K562 (cell line): ENCODE data around the gene URAD. TPM values are rescaled to one million over a fixed set of nuclear protein-coding genes. Genes with fewer than 3 reads are reported as not detected.
A peak's percentile ranks its signal among the peaks of the same experiment; 100 is the strongest.

Experiments
- ATAC-seq: fragments of 200-7000 bp; cut with Tn5 transposase; 3 replicates; pipeline ENCODE4 v1.9.1; 2020; ENCODE audit warnings: moderate library complexity
- BruUV-seq: library from RNA; stranded (reverse); fragments of 400-500 nt; replicated peaks from 2 replicates; lab custom pipeline; 2021; lab: Mats Ljungman, UMichigan
- CTCF ChIA-PET: fragments of 300-600 bp; formaldehyde crosslinking; extraction: SDS; loops from one replicate; lab custom pipeline; 2021; ENCODE audit warnings: low intra/inter-chr PET ratio; lab: Yijun Ruan, JAX
- POLR2A ChIA-PET: fragments of 300-600, 350-650 bp; sonication (Branson Sonifier 250); formaldehyde crosslinking; extraction: SDS; loops from one replicate; lab custom pipeline; 2021; ENCODE audit warnings: antibody characterized with exemption, inconsistent platforms; lab: Yijun Ruan, JAX
- DNase-seq, 4 experiments: peaks; one replicate each; pipeline versions ENCODE4 v3.0.0 to v3.0.0-alpha.2; 2011 to 2018; ENCODE audit warnings: low spot score in 3 of 4, mixed read lengths in 3 of 4; ENCODE audit errors: extremely low read depth in 1 of 4
- FAIRE-seq: peaks from 2 replicates; lab custom pipeline; 2011; peaks lifted over from hg19 to GRCh38; lab: Jason Lieb, UNC
- H2AFZ ChIP-seq: 2 replicates; pipeline ENCODE4 v1.6.0; 2011; ENCODE audit warnings: low read depth, low read length, control low read depth, inconsistent platforms
- H3K27ac ChIP-seq: fragments of 200-600 bp; 3 replicates; pipeline ENCODE4 v1.8.0; 2011; ENCODE audit warnings: low read depth, mild to moderate bottlenecking, control low read depth, inconsistent platforms, low read length, moderate library complexity, mixed read lengths; ENCODE audit errors: extremely low read depth
- H3K27me3 ChIP-seq, 2 experiments: fragments of 300-600 bp in 1 of 2; 2 replicates in 1 of 2; 3 replicates in 1 of 2; pipeline versions ENCODE4 v1.6.0 to v1.8.0; 2011; ENCODE audit warnings: inconsistent platforms in 2 of 2, low read length in 2 of 2, mild to moderate bottlenecking in 1 of 2, mixed read lengths in 1 of 2, moderate library complexity in 1 of 2; ENCODE audit not compliant: control insufficient read depth in 2 of 2, insufficient read depth in 2 of 2
- H3K36me3 ChIP-seq: fragments of 300-600 bp; 3 replicates; pipeline ENCODE4 v1.8.0; 2011; ENCODE audit warnings: mild to moderate bottlenecking, low read length, inconsistent platforms; ENCODE audit not compliant: control insufficient read depth, insufficient read depth
- H3K4me1 ChIP-seq, 2 experiments: fragments of 200-600 bp in 1 of 2; replicated peaks in 1 of 2; 2 replicates in 1 of 2; 3 replicates in 1 of 2; pipeline versions ENCODE4 v1.5.1 to v1.8.0; 2011; ENCODE audit warnings: inconsistent platforms in 2 of 2, low read length in 2 of 2, mild to moderate bottlenecking in 1 of 2, mixed read lengths in 1 of 2, moderate library complexity in 1 of 2; ENCODE audit not compliant: control insufficient read depth in 2 of 2, insufficient read depth in 2 of 2
- H3K4me2 ChIP-seq: 2 replicates; pipeline ENCODE4 v1.6.1; 2011; ENCODE audit warnings: low read length, control low read depth, inconsistent platforms, mixed read lengths; ENCODE audit not compliant: insufficient read depth
- H3K4me3 ChIP-seq: fragments of 200-600 bp; sonication (generic), shearing (Covaris generic); 2 replicates; pipeline ENCODE4 v1.5.1; 2016; ENCODE audit warnings: control low read depth, inconsistent platforms
- H3K79me2 ChIP-seq: fragments of 200-600 bp; 3 replicates; pipeline ENCODE4 v1.8.0; 2011; ENCODE audit warnings: low read length, inconsistent platforms; ENCODE audit not compliant: control insufficient read depth, insufficient read depth
- H3K9ac ChIP-seq, 2 experiments: 2 replicates each; pipeline versions ENCODE4 v1.6.0 to v1.6.1; 2011; ENCODE audit warnings: low read depth in 2 of 2, low read length in 2 of 2, control low read depth in 1 of 2, inconsistent platforms in 1 of 2, mild to moderate bottlenecking in 1 of 2, mixed read lengths in 1 of 2; ENCODE audit not compliant: insufficient read depth in 1 of 2
- H3K9me1 ChIP-seq: one replicate; pipeline ENCODE4 v1.6.0; 2011; ENCODE audit warnings: inconsistent platforms, mild to moderate bottlenecking, low read length, moderate library complexity; ENCODE audit not compliant: control insufficient read depth, insufficient read depth
- H3K9me3 ChIP-seq: replicated peaks from 2 replicates; pipeline ENCODE4 v1.5.1; 2011; ENCODE audit warnings: low read depth, low read length, inconsistent platforms; ENCODE audit not compliant: control insufficient read depth, insufficient read depth
- H4K20me1 ChIP-seq: replicated peaks from 2 replicates; pipeline ENCODE4 v1.6.1; 2011; ENCODE audit warnings: low read length, inconsistent platforms, mixed read lengths; ENCODE audit not compliant: control insufficient read depth, insufficient read depth
- CEBPB ChIP-seq: fragments of 450-650 bp; IDR thresholded peaks from 2 replicates; pipeline ENCODE4 v1.6.1; 2016; ENCODE audit warnings: missing genetic modification characterization, missing compliant biosample characterization
- E2F6 ChIP-seq, 2 experiments: IDR thresholded peaks; 2 replicates each; pipeline ENCODE4 v1.6.1; 2011; ENCODE audit warnings: borderline replicate concordance in 1 of 2, control low read depth in 1 of 2, low read depth in 1 of 2, low read length in 1 of 2, mild to moderate bottlenecking in 1 of 2, mixed read lengths in 1 of 2, moderate library complexity in 1 of 2; ENCODE audit not compliant: insufficient read depth in 1 of 2, insufficient read length in 1 of 2, poor library complexity in 1 of 2, severe bottlenecking in 1 of 2; ENCODE audit errors: extremely low read depth in 1 of 2
- NR1H2 ChIP-seq: sonication (generic); formaldehyde crosslinking; IDR thresholded peaks from 2 replicates; pipeline ENCODE4 v1.4.0; 2020; ENCODE audit warnings: mild to moderate bottlenecking, missing genetic modification reagents
- RB1 ChIP-seq: fragments of 450-650 bp; IDR thresholded peaks from 2 replicates; pipeline ENCODE4 v1.6.1; 2017; ENCODE audit warnings: low read depth, mild to moderate bottlenecking
- SMARCE1 ChIP-seq: fragments of 450-650 bp; IDR thresholded peaks from 2 replicates; pipeline ENCODE4 v1.7.1; 2016; ENCODE audit warnings: mild to moderate bottlenecking
- SMC3 ChIP-seq: conservative IDR thresholded peaks from 2 replicates; pipeline ENCODE4 v1.6.1; 2011; ENCODE audit warnings: low read depth, low read length, improper control_type of control experiment; ENCODE audit not compliant: insufficient read depth
- ZFX ChIP-seq: sonication (generic); formaldehyde crosslinking; IDR thresholded peaks from 2 replicates; pipeline ENCODE4 v1.8.0; 2022; ENCODE audit warnings: mild to moderate bottlenecking, missing genetic modification reagents, moderate library complexity
- WGBS: fragments of 100-300 bp; shearing (Covaris generic); methylation state at CpG from one replicate; pipeline ENCODE4 v1.1.6; 2016; ENCODE audit warnings: low coverage, mixed read lengths; ENCODE audit not compliant: insufficient coverage; ENCODE audit errors: missing lambda C conversion rate; 5-methylcytosine and 5-hydroxymethylcytosine counted together
- in situ Hi-C: fragments of 300-500 bp; cut with MboI; formaldehyde crosslinking; loops from 4 replicates; pipeline ENCODE4 v1.15.0; 2018; ENCODE audit warnings: inconsistent platforms, mixed read lengths
- intact Hi-C: fragments of 100-400 bp; cut with micrococcal nuclease; formaldehyde crosslinking; loops from 2 replicates; pipeline ENCODE4 v1.14.2; 2022
- polyA plus RNA-seq, 8 experiments: library from polyadenylated mRNA; depleted of rRNA in 4 of 8; stranded (reverse) in 5 of 8; unstranded in 3 of 8; fragments of >200 nt; fragmentation: Nextera tagmentation in 2 of 8; fragmentation: Illumina TruSeq in 1 of 8; extraction: Ambion mirVana in 2 of 8; extraction: Trizol in 1 of 8; gene quantifications; 2 replicates each; pipeline versions ENCODE4 v1.2.1 to v1.2.3, GENCODE V29; 2011 to 2014; ENCODE audit warnings: inconsistent platforms in 1 of 8, missing spikeins in 1 of 8
- total RNA-seq, 7 experiments: library from RNA; depleted of rRNA in 6 of 7; stranded (reverse); fragments of >200 nt in 6 of 7; fragmentation: Illumina TruSeq in 2 of 7; extraction: Trizol in 2 of 7; gene quantifications; 2 replicates each; pipeline versions ENCODE4 v1.2.1 to v1.2.3, GENCODE V29; 2011 to 2021; ENCODE audit warnings: low replicate concordance in 1 of 7
- TF ChIP-seq, protein P1 (sequence below): fragments of 250-450 bp; sonication (Bioruptor Pico); IDR thresholded peaks from 2 replicates; pipeline ENCODE4 v1.8.0; 2022; ENCODE audit warnings: inconsistent platforms
- TF ChIP-seq, protein P2 (sequence below): IDR thresholded peaks from 2 replicates; pipeline ENCODE4 v1.6.1; 2011; ENCODE audit warnings: borderline replicate concordance, low read depth, mild to moderate bottlenecking, moderate library complexity, low read length; ENCODE audit not compliant: insufficient read depth, poor library complexity, severe bottlenecking
- TF ChIP-seq, protein P3 (sequence below): fragments of 250-450 bp; sonication (Bioruptor Pico); IDR thresholded peaks from 2 replicates; pipeline ENCODE4 v1.4.0; 2020
- TF ChIP-seq, protein P4 (sequence below), 3 experiments: IDR thresholded peaks in 2 of 3; conservative IDR thresholded peaks in 1 of 3; 2 replicates each; pipeline ENCODE4 v1.5.1; 2011 to 2012; ENCODE audit warnings: low read length in 3 of 3, mild to moderate bottlenecking in 3 of 3, control low read depth in 2 of 3, improper control_type of control experiment in 1 of 3, inconsistent platforms in 1 of 3, low read depth in 1 of 3, mixed read lengths in 1 of 3, moderate library complexity in 1 of 3; ENCODE audit not compliant: insufficient read depth in 2 of 3

The URAD gene
- total and polyA plus RNA-seq, 9 of the 15 experiments (the other 6 are each of a cell fraction or from before 2014, with no cell fraction given), result not detected

- no peak overlapping the region for H3K4me2 ChIP-seq
- H3K4me3 ChIP-seq, result no peak overlapping the region
- ChIA-PET CTCF (interaction anchor here (0.9 to 1.5 kb wide), 2 partner anchors 85 to 591 kb away, joined by 3 to 8 read pairs; no protein-coding TSS in a partner anchor), POLR2A (no interaction called here)
- peaks cover 0 to 13% of the 10 kb centered on the region in 2 experiments; a peak in 2 of 5 replicates for H3K4me1 ChIP-seq
- no peaks in the 10 kb centered on the region for H3K9me3 ChIP-seq
- H4K20me1 ChIP-seq, result no peaks in the 10 kb centered on the region
- no peak overlapping the region for H3K27ac ChIP-seq
- in situ Hi-C loops, result loop anchor here (25.0 kb wide), 1 partner anchor 442 kb away; no protein-coding TSS in a partner anchor
- WGBS, result 25% methylated on average over 26 of the region's 71 CpGs
- no peaks in the 10 kb centered on the region for H3K79me2 ChIP-seq
- FAIRE-seq (no peak), ATAC-seq (peak; percentile 99), DNase-seq (peak; percentile 55 to 66 (median 57))
- intact Hi-C loops, result loop anchor here (5.0 kb wide), 1 partner anchor 122 kb away; no protein-coding TSS in a partner anchor
- H3K36me3 ChIP-seq, result no peaks in the 10 kb centered on the region
- peak overlapping the region; percentile 40; the same call in 1 of the 2 replicates for H2AFZ ChIP-seq
- H3K27me3 ChIP-seq, result peaks cover 2 to 9% of the 10 kb centered on the region in 2 experiments; a peak in 1 of 5 replicates
- no peaks in the 10 kb centered on the region for H3K9me1 ChIP-seq
- H3K9ac ChIP-seq, result no peak overlapping the region
- no TSS peak for BruUV-seq
- TF ChIP-seq SMARCE1, result no peak
- TF ChIP-seq, protein P1, sequence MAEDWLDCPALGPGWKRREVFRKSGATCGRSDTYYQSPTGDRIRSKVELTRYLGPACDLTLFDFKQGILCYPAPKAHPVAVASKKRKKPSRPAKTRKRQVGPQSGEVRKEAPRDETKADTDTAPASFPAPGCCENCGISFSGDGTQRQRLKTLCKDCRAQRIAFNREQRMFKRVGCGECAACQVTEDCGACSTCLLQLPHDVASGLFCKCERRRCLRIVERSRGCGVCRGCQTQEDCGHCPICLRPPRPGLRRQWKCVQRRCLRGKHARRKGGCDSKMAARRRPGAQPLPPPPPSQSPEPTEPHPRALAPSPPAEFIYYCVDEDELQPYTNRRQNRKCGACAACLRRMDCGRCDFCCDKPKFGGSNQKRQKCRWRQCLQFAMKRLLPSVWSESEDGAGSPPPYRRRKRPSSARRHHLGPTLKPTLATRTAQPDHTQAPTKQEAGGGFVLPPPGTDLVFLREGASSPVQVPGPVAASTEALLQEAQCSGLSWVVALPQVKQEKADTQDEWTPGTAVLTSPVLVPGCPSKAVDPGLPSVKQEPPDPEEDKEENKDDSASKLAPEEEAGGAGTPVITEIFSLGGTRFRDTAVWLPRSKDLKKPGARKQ (CRISPR knock-in tag), result peak; percentile 70; the same call in 1 of the 2 replicates
- TF ChIP-seq E2F6 (IDR thresholded peaks at IDR 0.05; ENCODE audit: borderline replicate concordance in 1 of 2, extremely low read depth in 1 of 2, insufficient read depth in 1 of 2, insufficient read length in 1 of 2, low read depth in 1 of 2, low read length in 1 of 2, poor library complexity in 1 of 2, severe bottlenecking in 1 of 2), result no peak
- 0 out of 2 replicates have a peak, but pooled peaks have one; percentile 37 for TF ChIP-seq RB1
- no peak for TF ChIP-seq NR1H2 (CRISPR knock-in tag)
- TF ChIP-seq, protein P2, sequence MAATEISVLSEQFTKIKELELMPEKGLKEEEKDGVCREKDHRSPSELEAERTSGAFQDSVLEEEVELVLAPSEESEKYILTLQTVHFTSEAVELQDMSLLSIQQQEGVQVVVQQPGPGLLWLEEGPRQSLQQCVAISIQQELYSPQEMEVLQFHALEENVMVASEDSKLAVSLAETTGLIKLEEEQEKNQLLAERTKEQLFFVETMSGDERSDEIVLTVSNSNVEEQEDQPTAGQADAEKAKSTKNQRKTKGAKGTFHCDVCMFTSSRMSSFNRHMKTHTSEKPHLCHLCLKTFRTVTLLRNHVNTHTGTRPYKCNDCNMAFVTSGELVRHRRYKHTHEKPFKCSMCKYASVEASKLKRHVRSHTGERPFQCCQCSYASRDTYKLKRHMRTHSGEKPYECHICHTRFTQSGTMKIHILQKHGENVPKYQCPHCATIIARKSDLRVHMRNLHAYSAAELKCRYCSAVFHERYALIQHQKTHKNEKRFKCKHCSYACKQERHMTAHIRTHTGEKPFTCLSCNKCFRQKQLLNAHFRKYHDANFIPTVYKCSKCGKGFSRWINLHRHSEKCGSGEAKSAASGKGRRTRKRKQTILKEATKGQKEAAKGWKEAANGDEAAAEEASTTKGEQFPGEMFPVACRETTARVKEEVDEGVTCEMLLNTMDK, result peak; percentile 69
- TF ChIP-seq CEBPB (tag), result no peak
- peak; percentile 33; the same call in 1 of the 2 replicates for TF ChIP-seq ZFX (CRISPR knock-in tag)
- TF ChIP-seq, protein P3, sequence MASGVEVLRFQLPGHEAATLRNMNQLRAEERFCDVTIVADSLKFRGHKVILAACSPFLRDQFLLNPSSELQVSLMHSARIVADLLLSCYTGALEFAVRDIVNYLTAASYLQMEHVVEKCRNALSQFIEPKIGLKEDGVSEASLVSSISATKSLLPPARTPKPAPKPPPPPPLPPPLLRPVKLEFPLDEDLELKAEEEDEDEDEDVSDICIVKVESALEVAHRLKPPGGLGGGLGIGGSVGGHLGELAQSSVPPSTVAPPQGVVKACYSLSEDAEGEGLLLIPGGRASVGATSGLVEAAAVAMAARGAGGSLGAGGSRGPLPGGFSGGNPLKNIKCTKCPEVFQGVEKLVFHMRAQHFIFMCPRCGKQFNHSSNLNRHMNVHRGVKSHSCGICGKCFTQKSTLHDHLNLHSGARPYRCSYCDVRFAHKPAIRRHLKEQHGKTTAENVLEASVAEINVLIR, result no peak
- peak; percentile 64 for TF ChIP-seq SMC3
- TF ChIP-seq, protein P4, sequence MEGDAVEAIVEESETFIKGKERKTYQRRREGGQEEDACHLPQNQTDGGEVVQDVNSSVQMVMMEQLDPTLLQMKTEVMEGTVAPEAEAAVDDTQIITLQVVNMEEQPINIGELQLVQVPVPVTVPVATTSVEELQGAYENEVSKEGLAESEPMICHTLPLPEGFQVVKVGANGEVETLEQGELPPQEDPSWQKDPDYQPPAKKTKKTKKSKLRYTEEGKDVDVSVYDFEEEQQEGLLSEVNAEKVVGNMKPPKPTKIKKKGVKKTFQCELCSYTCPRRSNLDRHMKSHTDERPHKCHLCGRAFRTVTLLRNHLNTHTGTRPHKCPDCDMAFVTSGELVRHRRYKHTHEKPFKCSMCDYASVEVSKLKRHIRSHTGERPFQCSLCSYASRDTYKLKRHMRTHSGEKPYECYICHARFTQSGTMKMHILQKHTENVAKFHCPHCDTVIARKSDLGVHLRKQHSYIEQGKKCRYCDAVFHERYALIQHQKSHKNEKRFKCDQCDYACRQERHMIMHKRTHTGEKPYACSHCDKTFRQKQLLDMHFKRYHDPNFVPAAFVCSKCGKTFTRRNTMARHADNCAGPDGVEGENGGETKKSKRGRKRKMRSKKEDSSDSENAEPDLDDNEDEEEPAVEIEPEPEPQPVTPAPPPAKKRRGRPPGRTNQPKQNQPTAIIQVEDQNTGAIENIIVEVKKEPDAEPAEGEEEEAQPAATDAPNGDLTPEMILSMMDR (IDR thresholded peaks at IDR 0.05 in 2 of 3, conservative IDR thresholded peaks at IDR 0.05 in 1 of 3; ENCODE audit: insufficient read depth in 2 of 3, low read depth in 1 of 3, low read length in 3 of 3), result peak; percentile 63 to 87 (median 68)
Observed at GRCh38 chr13:27953676-27954405, 34.7 kb downstream of the URAD start.
